Heart left ventricle (tissue), 13 donors: ENCODE measurements around the gene BMPR1B.

Experiments
- CTCF ChIP-seq, 12 donors: fragments of 200-600 bp; sonication (generic) in 4 of 12; IDR thresholded peaks; one replicate each; pipeline versions ENCODE4 v1.5.0 to v1.8.0; 2018 to 2022; ENCODE audit warnings: antibody characterized with exemption in 12 of 12, mild to moderate bottlenecking in 5 of 12
- POLR2A ChIP-seq, 2 donors: fragments of 450-650 bp; IDR thresholded peaks; one replicate each; pipeline ENCODE4 v1.6.1; 2017; ENCODE audit warnings: antibody characterized with exemption in 2 of 2, mild to moderate bottlenecking in 2 of 2, moderate library complexity in 2 of 2
- donor health status: ischemic (EF 13 %, LVEDD 7.1; RV severe dilation, severe dysfunction).
- donor health status: DM: no; HTN: yes; CAD: no.
- donor health status: DM: no; HTN: no; CAD: no.
- donor health status: ischemic (EF 25% LVEDD 6.9; RV normal size, moderate dysfunction).
- donor health status: ischemic (EF 25% LVEDD 5.7; RV mildly dilated, moderate dysfunction).
- donor health status: ischemic (EF 35%, LVEDD 5.7; RV mildly dilated, moderate dysfunction).
- donor health status: nonischemic (EF 11% LVEDD 7.7; RV severe dilation, severe dysfunction).
- donor health status: DM: yes; HTN: yes; CAD: no.
- donor health status: PGD.
- donor health status: ischemic (EF 29% LVEDD 5.4; RV normal size, mild dysfunction).
- donor health status: nonischemic (EF 23%, LVEDD 6.1; RV moderate dilation, normal function).

GRCh38 chr4:95071851-95072250 is 314.1 kb downstream of the BMPR1B start:
- no peak for TF ChIP-seq POLR2A (IDR thresholded peaks at IDR 0.05)
- no peak for TF ChIP-seq CTCF (IDR thresholded peaks at IDR 0.05)
